ENCODE results near the gene LCNL1. TPM values are rescaled to one million over a fixed set of nuclear protein-coding genes. Genes with fewer than 3 reads are reported as not detected.

Gene LCNL1
- total and polyA plus RNA-seq, 4 donors, result 0.01 to 0.08 TPM; not detected in 2

DNA sequence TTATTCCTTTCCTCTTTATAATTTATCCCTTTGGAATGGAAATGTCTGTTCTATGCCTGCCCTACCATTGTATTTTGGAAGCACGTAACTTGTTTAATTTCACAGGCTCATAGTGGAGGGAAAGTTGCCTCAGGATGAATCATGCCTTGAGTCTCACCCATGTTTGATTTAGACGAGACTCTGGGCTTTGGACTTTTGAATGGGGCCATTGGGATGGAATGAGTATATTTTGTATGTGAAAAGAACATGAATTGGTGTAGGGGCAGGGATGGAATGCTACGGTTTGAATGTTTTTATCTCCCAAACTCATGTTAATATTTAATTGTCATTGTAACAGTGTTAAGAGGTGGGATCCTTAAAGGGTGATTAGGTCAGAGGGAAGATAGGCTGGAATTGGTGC is 48.5 kb upstream of the LCNL1 start:
- WGBS, result 69% methylated on average over 3 of the region's 3 CpGs
- Histone ChIP-seq H3K27me3 (ENCODE audit: control insufficient read depth in 4 of 4, insufficient read depth in 4 of 4, low read length in 3 of 4) (no peaks in the 10 kb centered on the region), H3K4me1 (ENCODE audit: control insufficient read depth in 4 of 4, insufficient read depth in 4 of 4, low read length in 3 of 4) (peaks cover 4 to 18% (median 14%) of the 10 kb centered on the region in 4 donors), H3K9ac (ENCODE audit: low read depth in 1 of 2, low read length in 2 of 2) (no peak overlapping the region), H3K36me3 (ENCODE audit: control insufficient read depth in 4 of 4, insufficient read depth in 3 of 4, low read depth in 1 of 4, low read length in 3 of 4) (no peaks in the 10 kb centered on the region), H3K9me3 (ENCODE audit: control insufficient read depth in 4 of 4, low read length in 3 of 4) (no peaks in the 10 kb centered on the region), H3K4me3 (ENCODE audit: low read depth in 1 of 3, low read length in 3 of 3) (no peak overlapping the region), H3K27ac (ENCODE audit: low read depth in 1 of 2, low read length in 2 of 2) (no peak overlapping the region)
- TF ChIP-seq HNF4A (conservative IDR thresholded peaks at IDR 0.05) (peak in 1 of 2 donors; percentile 28), ZBTB33 (IDR thresholded peaks at IDR 0.05) (no peak), FOXA2 (IDR thresholded peaks at IDR 0.05) (no peak), FOXA1 (IDR thresholded peaks at IDR 0.05) (no peak), ATF3 (IDR thresholded peaks at IDR 0.05) (no peak)
- no peak for DNase-seq (ENCODE audit: low spot score)

GRCh38 chr9:136935651-136936050 is 47.1 kb upstream of the LCNL1 start:
- no peak overlapping the region for H3K9ac ChIP-seq (ENCODE audit: low read depth in 1 of 2, low read length in 2 of 2)
- H3K9me3 ChIP-seq (ENCODE audit: control insufficient read depth in 4 of 4, low read length in 3 of 4), result no peaks in the 10 kb centered on the region
- TF ChIP-seq, protein P1, sequence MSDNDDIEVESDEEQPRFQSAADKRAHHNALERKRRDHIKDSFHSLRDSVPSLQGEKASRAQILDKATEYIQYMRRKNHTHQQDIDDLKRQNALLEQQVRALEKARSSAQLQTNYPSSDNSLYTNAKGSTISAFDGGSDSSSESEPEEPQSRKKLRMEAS (IDR thresholded peaks at IDR 0.05), result no peak
- TF ChIP-seq YY1 (IDR thresholded peaks at IDR 0.05) (no peak), GABPA (IDR thresholded peaks at IDR 0.05 in 1 of 2, conservative IDR thresholded peaks at IDR 0.05 in 1 of 2) (no peak), JUND (IDR thresholded peaks at IDR 0.05) (no peak), HNF4G (IDR thresholded peaks at IDR 0.05) (no peak), ZBTB33 (IDR thresholded peaks at IDR 0.05) (no peak), FOXA1 (IDR thresholded peaks at IDR 0.05) (no peak), RXRA (IDR thresholded peaks at IDR 0.05) (no peak), SP1 (IDR thresholded peaks at IDR 0.05) (no peak)
- TF ChIP-seq, protein P2, sequence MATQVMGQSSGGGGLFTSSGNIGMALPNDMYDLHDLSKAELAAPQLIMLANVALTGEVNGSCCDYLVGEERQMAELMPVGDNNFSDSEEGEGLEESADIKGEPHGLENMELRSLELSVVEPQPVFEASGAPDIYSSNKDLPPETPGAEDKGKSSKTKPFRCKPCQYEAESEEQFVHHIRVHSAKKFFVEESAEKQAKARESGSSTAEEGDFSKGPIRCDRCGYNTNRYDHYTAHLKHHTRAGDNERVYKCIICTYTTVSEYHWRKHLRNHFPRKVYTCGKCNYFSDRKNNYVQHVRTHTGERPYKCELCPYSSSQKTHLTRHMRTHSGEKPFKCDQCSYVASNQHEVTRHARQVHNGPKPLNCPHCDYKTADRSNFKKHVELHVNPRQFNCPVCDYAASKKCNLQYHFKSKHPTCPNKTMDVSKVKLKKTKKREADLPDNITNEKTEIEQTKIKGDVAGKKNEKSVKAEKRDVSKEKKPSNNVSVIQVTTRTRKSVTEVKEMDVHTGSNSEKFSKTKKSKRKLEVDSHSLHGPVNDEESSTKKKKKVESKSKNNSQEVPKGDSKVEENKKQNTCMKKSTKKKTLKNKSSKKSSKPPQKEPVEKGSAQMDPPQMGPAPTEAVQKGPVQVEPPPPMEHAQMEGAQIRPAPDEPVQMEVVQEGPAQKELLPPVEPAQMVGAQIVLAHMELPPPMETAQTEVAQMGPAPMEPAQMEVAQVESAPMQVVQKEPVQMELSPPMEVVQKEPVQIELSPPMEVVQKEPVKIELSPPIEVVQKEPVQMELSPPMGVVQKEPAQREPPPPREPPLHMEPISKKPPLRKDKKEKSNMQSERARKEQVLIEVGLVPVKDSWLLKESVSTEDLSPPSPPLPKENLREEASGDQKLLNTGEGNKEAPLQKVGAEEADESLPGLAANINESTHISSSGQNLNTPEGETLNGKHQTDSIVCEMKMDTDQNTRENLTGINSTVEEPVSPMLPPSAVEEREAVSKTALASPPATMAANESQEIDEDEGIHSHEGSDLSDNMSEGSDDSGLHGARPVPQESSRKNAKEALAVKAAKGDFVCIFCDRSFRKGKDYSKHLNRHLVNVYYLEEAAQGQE (IDR thresholded peaks at IDR 0.05), result no peak
- TF ChIP-seq, protein P3, sequence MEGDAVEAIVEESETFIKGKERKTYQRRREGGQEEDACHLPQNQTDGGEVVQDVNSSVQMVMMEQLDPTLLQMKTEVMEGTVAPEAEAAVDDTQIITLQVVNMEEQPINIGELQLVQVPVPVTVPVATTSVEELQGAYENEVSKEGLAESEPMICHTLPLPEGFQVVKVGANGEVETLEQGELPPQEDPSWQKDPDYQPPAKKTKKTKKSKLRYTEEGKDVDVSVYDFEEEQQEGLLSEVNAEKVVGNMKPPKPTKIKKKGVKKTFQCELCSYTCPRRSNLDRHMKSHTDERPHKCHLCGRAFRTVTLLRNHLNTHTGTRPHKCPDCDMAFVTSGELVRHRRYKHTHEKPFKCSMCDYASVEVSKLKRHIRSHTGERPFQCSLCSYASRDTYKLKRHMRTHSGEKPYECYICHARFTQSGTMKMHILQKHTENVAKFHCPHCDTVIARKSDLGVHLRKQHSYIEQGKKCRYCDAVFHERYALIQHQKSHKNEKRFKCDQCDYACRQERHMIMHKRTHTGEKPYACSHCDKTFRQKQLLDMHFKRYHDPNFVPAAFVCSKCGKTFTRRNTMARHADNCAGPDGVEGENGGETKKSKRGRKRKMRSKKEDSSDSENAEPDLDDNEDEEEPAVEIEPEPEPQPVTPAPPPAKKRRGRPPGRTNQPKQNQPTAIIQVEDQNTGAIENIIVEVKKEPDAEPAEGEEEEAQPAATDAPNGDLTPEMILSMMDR (IDR thresholded peaks at IDR 0.05; ENCODE audit: low read depth, low read length, missing input control), result no peak
- H3K27ac ChIP-seq (ENCODE audit: low read depth in 1 of 2, low read length in 2 of 2), result no peak overlapping the region
- peaks cover 14 to 30% (median 23%) of the 10 kb centered on the region in 4 donors for H3K4me1 ChIP-seq (ENCODE audit: control insufficient read depth in 4 of 4, insufficient read depth in 4 of 4, low read length in 3 of 4)
- H3K4me3 ChIP-seq (ENCODE audit: low read depth in 1 of 3, low read length in 3 of 3), result no peak overlapping the region
- WGBS, result 87% methylated on average over 3 of the region's 3 CpGs
- DNase-seq (ENCODE audit: low spot score), result no peak
- no peaks in the 10 kb centered on the region for H3K27me3 ChIP-seq (ENCODE audit: control insufficient read depth in 4 of 4, insufficient read depth in 4 of 4, low read length in 3 of 4)
- H3K36me3 ChIP-seq (ENCODE audit: control insufficient read depth in 4 of 4, insufficient read depth in 3 of 4, low read depth in 1 of 4, low read length in 3 of 4), result peaks cover 0 to 2% (median 0%) of the 10 kb centered on the region in 4 donors
